Fibroblast of mammary gland (primary cell): ENCODE results near the gene SMS.

ENCODE experiments used
- DNase-seq: peaks from one replicate; pipeline ENCODE4 v3.0.0-alpha.2; 2010; ENCODE audit warnings: low read depth
- H3K4me3 ChIP-seq: 2 replicates; pipeline ENCODE4 v1.5.1; 2011; ENCODE audit warnings: low read depth, mild to moderate bottlenecking, low read length, moderate library complexity; ENCODE audit not compliant: control insufficient read depth
- TF ChIP-seq, protein P1 (sequence below): conservative IDR thresholded peaks from 2 replicates; pipeline ENCODE4 v1.5.1; 2011; ENCODE audit warnings: low read depth, low read length, inconsistent platforms; ENCODE audit not compliant: control insufficient read depth, insufficient read depth

The SMS gene

DNA sequence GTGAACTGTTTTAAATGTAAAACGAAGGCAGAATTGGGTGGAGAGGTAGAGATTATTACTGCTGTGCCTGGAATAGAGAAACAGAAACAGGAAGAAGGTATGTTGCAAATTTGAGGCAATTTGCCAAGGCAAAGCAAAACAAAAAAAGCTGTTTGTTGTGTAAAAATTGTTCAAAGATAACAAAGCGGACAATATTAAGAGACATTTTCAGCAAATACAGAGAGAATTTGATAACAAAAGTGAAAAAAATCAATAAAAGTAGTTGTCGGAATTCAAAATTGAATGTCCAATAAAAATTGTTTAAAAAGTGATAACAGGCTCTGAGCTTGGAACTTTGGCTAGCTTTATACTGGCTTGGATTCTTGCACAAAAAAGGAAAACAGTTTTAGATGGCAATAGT is 14.4 kb upstream of the SMS start:
- TF ChIP-seq, protein P1, sequence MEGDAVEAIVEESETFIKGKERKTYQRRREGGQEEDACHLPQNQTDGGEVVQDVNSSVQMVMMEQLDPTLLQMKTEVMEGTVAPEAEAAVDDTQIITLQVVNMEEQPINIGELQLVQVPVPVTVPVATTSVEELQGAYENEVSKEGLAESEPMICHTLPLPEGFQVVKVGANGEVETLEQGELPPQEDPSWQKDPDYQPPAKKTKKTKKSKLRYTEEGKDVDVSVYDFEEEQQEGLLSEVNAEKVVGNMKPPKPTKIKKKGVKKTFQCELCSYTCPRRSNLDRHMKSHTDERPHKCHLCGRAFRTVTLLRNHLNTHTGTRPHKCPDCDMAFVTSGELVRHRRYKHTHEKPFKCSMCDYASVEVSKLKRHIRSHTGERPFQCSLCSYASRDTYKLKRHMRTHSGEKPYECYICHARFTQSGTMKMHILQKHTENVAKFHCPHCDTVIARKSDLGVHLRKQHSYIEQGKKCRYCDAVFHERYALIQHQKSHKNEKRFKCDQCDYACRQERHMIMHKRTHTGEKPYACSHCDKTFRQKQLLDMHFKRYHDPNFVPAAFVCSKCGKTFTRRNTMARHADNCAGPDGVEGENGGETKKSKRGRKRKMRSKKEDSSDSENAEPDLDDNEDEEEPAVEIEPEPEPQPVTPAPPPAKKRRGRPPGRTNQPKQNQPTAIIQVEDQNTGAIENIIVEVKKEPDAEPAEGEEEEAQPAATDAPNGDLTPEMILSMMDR, result no peak
- peak; percentile 48 for DNase-seq
- H3K4me3 ChIP-seq, result no peak overlapping the region

DNA sequence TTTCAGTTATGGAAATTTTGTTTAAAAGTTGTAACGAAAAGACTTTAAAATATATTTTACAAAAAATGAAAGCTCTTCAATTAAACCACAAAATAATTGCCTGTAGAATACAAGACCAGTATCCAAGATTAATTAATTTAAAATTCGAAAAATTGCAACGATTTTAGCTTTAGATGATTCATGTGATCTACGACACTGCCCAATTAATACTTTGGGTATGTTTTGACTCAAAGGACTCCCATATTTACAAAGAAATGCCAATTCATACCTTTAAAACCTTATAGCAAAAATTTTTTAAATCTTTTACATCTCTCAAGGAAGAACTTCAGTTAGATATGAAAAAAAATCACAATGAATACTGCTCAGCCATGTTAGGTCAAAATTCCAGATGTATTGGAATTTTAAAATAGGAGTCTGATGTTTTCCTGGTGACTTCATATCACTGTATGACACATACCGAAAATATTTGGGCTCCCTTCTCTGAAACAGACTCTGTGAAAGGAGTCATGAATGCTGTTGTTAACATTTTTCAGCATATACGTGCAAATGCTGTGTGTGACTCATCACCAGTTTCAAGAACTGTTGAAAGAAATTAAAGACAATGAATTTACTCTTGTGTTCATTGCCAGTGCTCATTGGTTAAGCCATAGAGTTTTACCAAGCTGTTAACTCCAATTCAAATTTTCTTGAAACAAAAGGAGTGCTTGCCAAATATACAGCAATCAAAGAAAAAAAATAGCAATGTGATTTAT is 13.8 kb upstream of the SMS start:
- peak; percentile 96 for DNase-seq
- H3K4me3 ChIP-seq, result peak overlapping the region; percentile 15
- TF ChIP-seq, protein P1, result no peak

DNA sequence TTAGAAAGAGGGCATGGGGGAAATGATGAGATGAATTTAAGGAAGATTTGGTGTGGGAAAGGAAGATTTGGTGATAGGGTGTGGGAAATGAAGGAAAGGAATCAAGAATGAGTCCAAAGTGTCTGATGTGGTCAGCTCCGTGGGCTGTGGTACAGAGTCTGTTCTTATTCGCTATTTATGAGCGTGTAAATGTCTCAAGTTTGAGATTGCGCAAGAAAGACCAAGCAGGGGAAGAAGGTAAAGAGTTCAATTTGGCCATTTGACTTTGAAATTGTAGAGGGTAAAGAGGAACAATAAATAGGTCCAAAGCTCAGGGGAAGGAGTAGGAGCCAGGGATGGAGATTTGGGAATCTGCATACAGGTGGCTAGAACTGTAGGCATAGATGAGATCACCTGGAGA is 11.3 kb upstream of the SMS start:
- no peak overlapping the region for H3K4me3 ChIP-seq
- TF ChIP-seq, protein P1, result no peak
- no peak for DNase-seq

DNA sequence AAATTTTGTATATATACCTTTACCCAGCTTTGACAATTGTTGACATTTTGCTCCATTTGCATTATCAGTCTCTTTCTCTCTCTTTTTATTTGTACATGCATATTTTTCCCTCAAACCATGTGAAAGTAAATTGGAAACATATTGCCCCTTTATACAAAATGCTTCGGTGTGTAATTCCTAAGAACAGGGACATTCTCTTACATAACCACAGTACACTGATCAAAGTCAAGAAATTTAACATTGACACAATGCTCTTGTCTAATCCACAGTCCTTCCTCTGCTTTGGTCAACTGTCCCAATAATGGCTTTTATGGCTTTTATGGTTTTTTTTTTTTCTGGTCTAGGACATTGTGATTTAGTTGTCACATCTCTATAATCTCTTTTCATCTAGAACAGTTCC is 9.5 kb upstream of the SMS start:
- no peak overlapping the region for H3K4me3 ChIP-seq
- TF ChIP-seq, protein P1, result no peak
- DNase-seq, result no peak

DNA sequence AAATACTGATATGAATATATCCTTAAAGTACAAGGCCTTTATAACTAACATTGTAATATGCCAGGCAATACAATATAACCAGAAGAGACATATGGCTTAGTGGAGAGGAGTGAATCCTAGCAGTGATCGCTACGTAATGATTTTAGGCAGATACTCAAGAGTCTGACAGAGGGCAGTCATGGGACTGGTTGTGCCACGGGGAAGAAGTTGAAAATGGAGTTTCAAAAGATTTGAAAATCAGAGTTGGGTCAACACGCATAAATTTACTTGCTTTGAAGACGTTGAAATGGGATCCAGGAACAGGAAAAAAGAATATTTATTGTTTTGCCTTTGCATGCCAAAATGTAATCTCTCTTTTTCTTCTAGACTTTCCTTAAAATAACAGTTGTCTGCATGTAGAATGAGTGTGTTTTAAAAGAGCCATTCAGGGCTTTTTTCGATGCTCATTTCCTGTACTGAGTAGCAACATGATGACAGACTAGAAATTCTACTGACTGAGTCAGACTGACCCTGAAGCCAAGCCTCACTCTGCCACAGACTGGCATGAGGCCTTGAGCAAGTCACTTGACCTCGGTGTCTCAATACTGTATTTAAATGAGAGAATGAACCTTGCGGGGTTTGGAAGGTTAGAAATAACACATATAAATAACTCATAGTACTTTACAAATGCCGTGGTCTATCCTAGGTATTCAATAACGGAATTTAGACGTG is 8.1 kb upstream of the SMS start:
- peak; percentile 95 for DNase-seq
- H3K4me3 ChIP-seq, result no peak overlapping the region
- TF ChIP-seq, protein P1, result no peak

DNA sequence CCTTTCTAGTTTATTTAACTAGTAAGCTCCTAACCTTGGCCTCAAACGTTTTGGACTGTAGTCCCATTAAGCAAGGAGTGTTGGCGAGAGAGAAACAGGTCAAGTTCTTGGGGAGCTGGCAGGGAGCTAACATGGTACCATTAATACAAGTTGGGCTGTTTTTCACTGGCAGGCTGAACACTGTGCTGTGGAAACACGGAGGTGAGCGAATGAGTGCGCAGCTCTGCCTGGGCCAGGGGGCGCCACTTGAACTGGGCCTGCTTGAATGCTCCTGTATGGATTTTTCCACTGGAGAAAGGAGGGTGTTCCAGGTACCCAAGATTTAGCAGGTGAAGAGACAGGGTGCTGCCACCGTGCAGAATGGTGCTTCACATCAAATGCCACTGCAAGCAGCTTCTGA is 7.4 kb upstream of the SMS start:
- DNase-seq, result no peak
- no peak overlapping the region for H3K4me3 ChIP-seq
- TF ChIP-seq, protein P1, result no peak
